Measurements from ENCODE around the gene ZNF507.

DNA sequence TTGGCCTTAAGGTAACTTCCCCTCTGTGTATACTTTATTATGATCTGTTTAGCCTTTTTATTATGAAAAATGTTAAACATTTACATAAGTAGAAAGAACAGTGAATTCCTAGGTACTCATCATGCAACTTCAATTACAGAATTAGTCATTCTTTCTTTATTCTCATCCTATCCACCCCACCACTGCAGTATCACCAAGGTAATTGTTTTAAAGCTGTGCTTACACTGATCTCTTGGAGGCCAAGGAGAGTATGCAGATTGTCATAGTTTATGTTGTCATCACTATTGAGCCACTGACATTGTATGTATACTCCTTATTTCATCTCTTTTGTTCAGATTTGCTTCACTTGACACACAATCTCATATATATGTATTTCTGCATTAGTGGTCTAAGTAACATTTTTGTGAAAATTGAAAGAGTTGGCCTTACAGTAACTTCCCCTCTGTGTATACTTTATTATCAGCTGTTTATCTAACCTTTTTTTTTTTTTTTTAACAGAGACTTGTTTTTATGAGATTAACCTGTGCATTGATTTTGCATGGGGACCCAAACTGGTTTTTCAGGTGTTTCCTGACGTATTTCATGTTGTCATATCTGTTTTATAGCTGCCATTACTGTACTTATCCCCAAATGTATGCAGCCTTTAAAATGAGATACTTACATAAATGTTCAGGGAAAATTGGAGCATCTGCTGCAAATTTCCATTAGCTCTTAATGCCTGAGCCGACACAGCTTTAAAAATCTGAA, 4.5 kb downstream of the ZNF507 start:
- TF ChIP-seq, protein P1, sequence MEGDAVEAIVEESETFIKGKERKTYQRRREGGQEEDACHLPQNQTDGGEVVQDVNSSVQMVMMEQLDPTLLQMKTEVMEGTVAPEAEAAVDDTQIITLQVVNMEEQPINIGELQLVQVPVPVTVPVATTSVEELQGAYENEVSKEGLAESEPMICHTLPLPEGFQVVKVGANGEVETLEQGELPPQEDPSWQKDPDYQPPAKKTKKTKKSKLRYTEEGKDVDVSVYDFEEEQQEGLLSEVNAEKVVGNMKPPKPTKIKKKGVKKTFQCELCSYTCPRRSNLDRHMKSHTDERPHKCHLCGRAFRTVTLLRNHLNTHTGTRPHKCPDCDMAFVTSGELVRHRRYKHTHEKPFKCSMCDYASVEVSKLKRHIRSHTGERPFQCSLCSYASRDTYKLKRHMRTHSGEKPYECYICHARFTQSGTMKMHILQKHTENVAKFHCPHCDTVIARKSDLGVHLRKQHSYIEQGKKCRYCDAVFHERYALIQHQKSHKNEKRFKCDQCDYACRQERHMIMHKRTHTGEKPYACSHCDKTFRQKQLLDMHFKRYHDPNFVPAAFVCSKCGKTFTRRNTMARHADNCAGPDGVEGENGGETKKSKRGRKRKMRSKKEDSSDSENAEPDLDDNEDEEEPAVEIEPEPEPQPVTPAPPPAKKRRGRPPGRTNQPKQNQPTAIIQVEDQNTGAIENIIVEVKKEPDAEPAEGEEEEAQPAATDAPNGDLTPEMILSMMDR (IDR thresholded peaks at IDR 0.05): no peak
- TF ChIP-seq EP300 (IDR thresholded peaks at IDR 0.05; ENCODE audit: low read depth): no peak
- TF ChIP-seq POLR2A (IDR thresholded peaks at IDR 0.05): no peak

Data from transverse colon (tissue), 3 donors.